Measurements from ENCODE around the gene TP53I13. TPM values are rescaled to one million over a fixed set of nuclear protein-coding genes. Genes with fewer than 3 reads are reported as not detected.

The TP53I13 gene
- total and polyA plus RNA-seq, 10 of the 15 experiments (the other 5 are each of a cell fraction or from before 2014, with no cell fraction given): 0.31 to 45.1 (median 19.5) TPM; not detected in 1

DNA sequence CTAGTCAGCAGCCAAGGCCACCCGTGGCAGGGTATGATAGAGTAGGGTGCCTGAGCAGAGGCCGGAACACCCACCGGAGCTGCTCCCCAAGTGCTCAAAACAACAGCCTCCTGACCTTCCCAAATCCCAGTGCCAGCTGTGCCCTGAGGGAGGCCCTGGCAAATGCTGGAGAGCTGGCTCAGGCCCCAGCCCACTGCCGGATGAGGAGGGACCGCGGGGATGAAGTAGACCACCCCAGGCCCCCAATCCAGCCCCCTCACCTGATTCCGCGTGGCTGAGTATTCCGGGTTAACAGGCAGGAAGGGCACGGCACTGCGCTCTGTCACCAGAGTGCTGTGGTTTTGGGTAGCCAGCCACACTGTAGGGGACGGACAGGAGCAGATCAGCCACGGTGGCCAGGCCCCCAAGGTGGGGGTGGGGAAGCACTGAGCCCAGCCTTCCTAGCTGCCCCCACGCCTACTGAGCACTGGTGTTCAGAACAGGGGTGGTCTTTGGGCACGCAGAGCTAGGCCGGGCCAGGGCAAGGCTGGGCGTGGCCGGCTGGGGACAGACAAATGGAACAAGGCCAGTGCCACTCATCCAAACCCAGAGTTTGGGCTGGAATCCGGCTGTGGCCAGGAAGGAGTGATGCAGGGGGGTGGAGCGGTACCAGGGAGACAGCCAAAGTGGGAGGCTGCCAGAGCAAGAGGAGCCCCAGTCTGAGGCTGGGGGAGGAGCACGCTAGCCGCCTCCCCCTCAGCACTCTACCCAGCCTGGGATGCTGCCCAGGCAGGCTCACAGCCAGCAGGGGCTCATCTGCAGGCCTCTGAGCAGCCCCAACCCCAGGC, 9.1 kb downstream of the TP53I13 start (continued):
- TF ChIP-seq, protein P1, sequence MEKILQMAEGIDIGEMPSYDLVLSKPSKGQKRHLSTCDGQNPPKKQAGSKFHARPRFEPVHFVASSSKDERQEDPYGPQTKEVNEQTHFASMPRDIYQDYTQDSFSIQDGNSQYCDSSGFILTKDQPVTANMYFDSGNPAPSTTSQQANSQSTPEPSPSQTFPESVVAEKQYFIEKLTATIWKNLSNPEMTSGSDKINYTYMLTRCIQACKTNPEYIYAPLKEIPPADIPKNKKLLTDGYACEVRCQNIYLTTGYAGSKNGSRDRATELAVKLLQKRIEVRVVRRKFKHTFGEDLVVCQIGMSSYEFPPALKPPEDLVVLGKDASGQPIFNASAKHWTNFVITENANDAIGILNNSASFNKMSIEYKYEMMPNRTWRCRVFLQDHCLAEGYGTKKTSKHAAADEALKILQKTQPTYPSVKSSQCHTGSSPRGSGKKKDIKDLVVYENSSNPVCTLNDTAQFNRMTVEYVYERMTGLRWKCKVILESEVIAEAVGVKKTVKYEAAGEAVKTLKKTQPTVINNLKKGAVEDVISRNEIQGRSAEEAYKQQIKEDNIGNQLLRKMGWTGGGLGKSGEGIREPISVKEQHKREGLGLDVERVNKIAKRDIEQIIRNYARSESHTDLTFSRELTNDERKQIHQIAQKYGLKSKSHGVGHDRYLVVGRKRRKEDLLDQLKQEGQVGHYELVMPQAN (conservative IDR thresholded peaks at IDR 0.05): no peak
- TF ChIP-seq, protein P2, sequence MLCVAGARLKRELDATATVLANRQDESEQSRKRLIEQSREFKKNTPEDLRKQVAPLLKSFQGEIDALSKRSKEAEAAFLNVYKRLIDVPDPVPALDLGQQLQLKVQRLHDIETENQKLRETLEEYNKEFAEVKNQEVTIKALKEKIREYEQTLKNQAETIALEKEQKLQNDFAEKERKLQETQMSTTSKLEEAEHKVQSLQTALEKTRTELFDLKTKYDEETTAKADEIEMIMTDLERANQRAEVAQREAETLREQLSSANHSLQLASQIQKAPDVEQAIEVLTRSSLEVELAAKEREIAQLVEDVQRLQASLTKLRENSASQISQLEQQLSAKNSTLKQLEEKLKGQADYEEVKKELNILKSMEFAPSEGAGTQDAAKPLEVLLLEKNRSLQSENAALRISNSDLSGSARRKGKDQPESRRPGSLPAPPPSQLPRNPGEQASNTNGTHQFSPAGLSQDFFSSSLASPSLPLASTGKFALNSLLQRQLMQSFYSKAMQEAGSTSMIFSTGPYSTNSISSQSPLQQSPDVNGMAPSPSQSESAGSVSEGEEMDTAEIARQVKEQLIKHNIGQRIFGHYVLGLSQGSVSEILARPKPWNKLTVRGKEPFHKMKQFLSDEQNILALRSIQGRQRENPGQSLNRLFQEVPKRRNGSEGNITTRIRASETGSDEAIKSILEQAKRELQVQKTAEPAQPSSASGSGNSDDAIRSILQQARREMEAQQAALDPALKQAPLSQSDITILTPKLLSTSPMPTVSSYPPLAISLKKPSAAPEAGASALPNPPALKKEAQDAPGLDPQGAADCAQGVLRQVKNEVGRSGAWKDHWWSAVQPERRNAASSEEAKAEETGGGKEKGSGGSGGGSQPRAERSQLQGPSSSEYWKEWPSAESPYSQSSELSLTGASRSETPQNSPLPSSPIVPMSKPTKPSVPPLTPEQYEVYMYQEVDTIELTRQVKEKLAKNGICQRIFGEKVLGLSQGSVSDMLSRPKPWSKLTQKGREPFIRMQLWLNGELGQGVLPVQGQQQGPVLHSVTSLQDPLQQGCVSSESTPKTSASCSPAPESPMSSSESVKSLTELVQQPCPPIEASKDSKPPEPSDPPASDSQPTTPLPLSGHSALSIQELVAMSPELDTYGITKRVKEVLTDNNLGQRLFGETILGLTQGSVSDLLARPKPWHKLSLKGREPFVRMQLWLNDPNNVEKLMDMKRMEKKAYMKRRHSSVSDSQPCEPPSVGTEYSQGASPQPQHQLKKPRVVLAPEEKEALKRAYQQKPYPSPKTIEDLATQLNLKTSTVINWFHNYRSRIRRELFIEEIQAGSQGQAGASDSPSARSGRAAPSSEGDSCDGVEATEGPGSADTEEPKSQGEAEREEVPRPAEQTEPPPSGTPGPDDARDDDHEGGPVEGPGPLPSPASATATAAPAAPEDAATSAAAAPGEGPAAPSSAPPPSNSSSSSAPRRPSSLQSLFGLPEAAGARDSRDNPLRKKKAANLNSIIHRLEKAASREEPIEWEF (IDR thresholded peaks at IDR 0.05; ENCODE audit: insufficient replicate concordance, low read depth, low read length): no peak
- TF ChIP-seq MYB (IDR thresholded peaks at IDR 0.05; ENCODE audit: borderline replicate concordance, low read depth, low read length) (no peak), TCF12 (IDR thresholded peaks at IDR 0.05; ENCODE audit: low read depth, low read length) (no peak), MEF2B (IDR thresholded peaks at IDR 0.05; ENCODE audit: partially characterized antibody, poor library complexity, severe bottlenecking) (no peak)
